ENCODE data around the gene TXNRD2. TPM values are rescaled to one million over a fixed set of nuclear protein-coding genes. Genes with fewer than 3 reads are reported as not detected.

Gene TXNRD2
- total RNA-seq, 1 donor from 2014 or later = 23.5 TPM

- H3K9me3 Mint-ChIP-seq = no peaks in the 10 kb centered on the region
- H3K4me3 Mint-ChIP-seq = no peak overlapping the region
- H3K4me1 Mint-ChIP-seq = peaks cover 7% of the 10 kb centered on the region
- H3K36me3 Mint-ChIP-seq (ENCODE audit: low read depth) = no peaks in the 10 kb centered on the region
- no peak overlapping the region for H3K27ac Mint-ChIP-seq
- DNase-seq = no peak
- intact Hi-C loops (cut with micrococcal nuclease) = no loop called here
- H3K27me3 Mint-ChIP-seq = no peaks in the 10 kb centered on the region
Observed at GRCh38 chr22:19877626-19878339, 63.8 kb downstream of the TXNRD2 start.

GRCh38 chr22:19876941-19877625 lies 64.5 kb downstream of the TXNRD2 start:
- DNase-seq = no peak
- Mint-ChIP-seq H3K27me3 (no peaks in the 10 kb centered on the region), H3K4me3 (no peak overlapping the region), H3K9me3 (no peaks in the 10 kb centered on the region), H3K27ac (no peak overlapping the region), H3K36me3 (ENCODE audit: low read depth) (no peaks in the 10 kb centered on the region), H3K4me1 (peaks cover 7% of the 10 kb centered on the region)
- intact Hi-C loops (cut with micrococcal nuclease) = no loop called here

- DNase-seq = no peak
- Mint-ChIP-seq H3K27ac (no peak overlapping the region), H3K36me3 (ENCODE audit: low read depth) (no peaks in the 10 kb centered on the region), H3K4me3 (no peak overlapping the region), H3K9me3 (no peaks in the 10 kb centered on the region), H3K27me3 (no peaks in the 10 kb centered on the region), H3K4me1 (peaks cover 7% of the 10 kb centered on the region)
- intact Hi-C loops (cut with micrococcal nuclease) = no loop called here
Observed at GRCh38 chr22:19876314-19876940, 65.2 kb downstream of the TXNRD2 start.

GRCh38 chr22:19875531-19876313 lies 65.9 kb downstream of the TXNRD2 start:
- DNase-seq = no peak
- intact Hi-C loops (cut with micrococcal nuclease) = no loop called here
- Mint-ChIP-seq H3K36me3 (ENCODE audit: low read depth) (no peaks in the 10 kb centered on the region), H3K4me1 (peaks cover 7% of the 10 kb centered on the region), H3K27me3 (no peaks in the 10 kb centered on the region), H3K4me3 (no peak overlapping the region), H3K9me3 (no peaks in the 10 kb centered on the region), H3K27ac (no peak overlapping the region)

- no peak for DNase-seq
- Mint-ChIP-seq H3K9me3 (no peaks in the 10 kb centered on the region), H3K36me3 (ENCODE audit: low read depth) (no peaks in the 10 kb centered on the region), H3K4me1 (peaks cover 7% of the 10 kb centered on the region), H3K27ac (no peak overlapping the region), H3K27me3 (no peaks in the 10 kb centered on the region), H3K4me3 (no peak overlapping the region)
- intact Hi-C loops (cut with micrococcal nuclease) = no loop called here
Observed at GRCh38 chr22:19875061-19875530, 66.5 kb downstream of the TXNRD2 start.

GRCh38 chr22:19874307-19875060 lies 67.1 kb downstream of the TXNRD2 start:
- Mint-ChIP-seq H3K4me1 (peaks cover 7% of the 10 kb centered on the region), H3K27me3 (no peaks in the 10 kb centered on the region), H3K9me3 (no peaks in the 10 kb centered on the region), H3K36me3 (ENCODE audit: low read depth) (no peaks in the 10 kb centered on the region), H3K4me3 (no peak overlapping the region), H3K27ac (peak overlapping the region; percentile 41)
- DNase-seq = peak; percentile 75
- intact Hi-C loops (cut with micrococcal nuclease) = no loop called here

GRCh38 chr22:19873960-19874306 lies 67.7 kb downstream of the TXNRD2 start:
- Mint-ChIP-seq H3K4me3 (no peak overlapping the region), H3K36me3 (ENCODE audit: low read depth) (no peaks in the 10 kb centered on the region), H3K27ac (no peak overlapping the region), H3K27me3 (no peaks in the 10 kb centered on the region), H3K4me1 (peaks cover 7% of the 10 kb centered on the region), H3K9me3 (no peaks in the 10 kb centered on the region)
- DNase-seq = no peak
- intact Hi-C loops (cut with micrococcal nuclease) = no loop called here

- no peak for DNase-seq
- no peaks in the 10 kb centered on the region for H3K9me3 Mint-ChIP-seq
- no peaks in the 10 kb centered on the region for H3K36me3 Mint-ChIP-seq (ENCODE audit: low read depth)
- intact Hi-C loops (cut with micrococcal nuclease) = no loop called here
- no peaks in the 10 kb centered on the region for H3K27me3 Mint-ChIP-seq
- peaks cover 7% of the 10 kb centered on the region for H3K4me1 Mint-ChIP-seq
- no peak overlapping the region for H3K4me3 Mint-ChIP-seq
- H3K27ac Mint-ChIP-seq = no peak overlapping the region
Observed at GRCh38 chr22:19873138-19873959, 68.3 kb downstream of the TXNRD2 start.

- Mint-ChIP-seq H3K9me3 (no peaks in the 10 kb centered on the region), H3K4me1 (peaks cover 7% of the 10 kb centered on the region), H3K36me3 (ENCODE audit: low read depth) (no peaks in the 10 kb centered on the region), H3K27me3 (peaks cover 3% of the 10 kb centered on the region), H3K4me3 (no peak overlapping the region), H3K27ac (no peak overlapping the region)
- no peak for DNase-seq
- intact Hi-C loops (cut with micrococcal nuclease) = no loop called here
Observed at GRCh38 chr22:19872779-19873137, 68.9 kb downstream of the TXNRD2 start.

- intact Hi-C loops (cut with micrococcal nuclease) = no loop called here
- H3K27me3 Mint-ChIP-seq = peaks cover 3% of the 10 kb centered on the region
- no peak overlapping the region for H3K27ac Mint-ChIP-seq
- DNase-seq = no peak
- no peak overlapping the region for H3K4me3 Mint-ChIP-seq
- H3K36me3 Mint-ChIP-seq (ENCODE audit: low read depth) = no peaks in the 10 kb centered on the region
- H3K9me3 Mint-ChIP-seq = no peaks in the 10 kb centered on the region
- peaks cover 7% of the 10 kb centered on the region for H3K4me1 Mint-ChIP-seq
Observed at GRCh38 chr22:19871845-19872778, 69.5 kb downstream of the TXNRD2 start.

- peaks cover 3% of the 10 kb centered on the region for H3K27me3 Mint-ChIP-seq
- H3K4me1 Mint-ChIP-seq = peaks cover 7% of the 10 kb centered on the region
- H3K9me3 Mint-ChIP-seq = no peaks in the 10 kb centered on the region
- no peaks in the 10 kb centered on the region for H3K36me3 Mint-ChIP-seq (ENCODE audit: low read depth)
- DNase-seq = no peak
- intact Hi-C loops (cut with micrococcal nuclease) = no loop called here
- H3K27ac Mint-ChIP-seq = no peak overlapping the region
- H3K4me3 Mint-ChIP-seq = no peak overlapping the region
Observed at GRCh38 chr22:19871023-19871844, 70.4 kb downstream of the TXNRD2 start.

Data from activated CD4-positive, alpha-beta T cell treated with anti-CD3 and anti-CD28 coated beads, Interleukin-2, amount 10 ng/mL, durations not matched to agents 24 days and 14 days (primary cell).